H1 (cell line): ENCODE data around the gene KCP.

Experiments
- EP300 ChIP-seq, 2 experiments: IDR thresholded peaks; 1 replicate in 1 of 2; 2 replicates in 1 of 2; pipeline ENCODE4 v1.6.1; 2011 to 2012; ENCODE audit warnings: low read depth in 2 of 2, low read length in 2 of 2, mild to moderate bottlenecking in 2 of 2, borderline replicate concordance in 1 of 2, inconsistent platforms in 1 of 2, moderate library complexity in 1 of 2
- EZH2 ChIP-seq: fragments of 200-600 bp; sonication (generic); IDR thresholded peaks from 2 replicates; pipeline ENCODE4 v1.7.1; 2012; ENCODE audit warnings: low read depth, mild to moderate bottlenecking, moderate library complexity, low read length, inconsistent platforms; ENCODE audit not compliant: severe bottlenecking
- PHF8 ChIP-seq: fragments of 200-600 bp; sonication (generic); conservative IDR thresholded peaks from 2 replicates; pipeline ENCODE4 v1.7.1; 2012; ENCODE audit warnings: low read depth, mild to moderate bottlenecking, inconsistent platforms, low read length, moderate library complexity
- POLR2A ChIP-seq, 2 experiments: IDR thresholded peaks; 1 replicate in 1 of 2; 2 replicates in 1 of 2; pipeline ENCODE4 v1.6.1; 2011; ENCODE audit warnings: low read depth in 2 of 2, low read length in 2 of 2, mild to moderate bottlenecking in 2 of 2; ENCODE audit errors: control extremely low read depth in 1 of 2
- POLR2AphosphoS5 ChIP-seq: IDR thresholded peaks from 2 replicates; pipeline ENCODE4 v1.6.1; 2011; ENCODE audit warnings: low read depth, low read length
- SUZ12 ChIP-seq: fragments of 200-600 bp; sonication (generic); IDR thresholded peaks from 2 replicates; pipeline ENCODE4 v1.6.1; 2012; ENCODE audit warnings: mild to moderate bottlenecking, inconsistent platforms, low read length, moderate library complexity, mixed read lengths
- TAF1 ChIP-seq: IDR thresholded peaks from 2 replicates; pipeline ENCODE4 v1.6.1; 2011; ENCODE audit warnings: mild to moderate bottlenecking, low read depth, low read length
- TEAD4 ChIP-seq: IDR thresholded peaks from 2 replicates; pipeline ENCODE4 v1.6.1; 2012; ENCODE audit warnings: low read depth, low read length, inconsistent platforms, mixed read lengths
- YY1 ChIP-seq: IDR thresholded peaks from 2 replicates; pipeline ENCODE4 v1.6.1; 2011; ENCODE audit warnings: low read depth, mild to moderate bottlenecking, low read length
- TF ChIP-seq, protein P1 (sequence below), 3 experiments: IDR thresholded peaks; 1 replicate in 2 of 3; 2 replicates in 1 of 3; pipeline versions ENCODE4 v1.5.1 to v1.6.1; 2011; ENCODE audit warnings: low read length in 3 of 3, mild to moderate bottlenecking in 3 of 3, inconsistent platforms in 2 of 3, low read depth in 1 of 3, moderate library complexity in 1 of 3; ENCODE audit not compliant: insufficient read depth in 1 of 3; ENCODE audit errors: control extremely low read depth in 1 of 3
- TF ChIP-seq, protein P2 (sequence below): fragments of 300-600 bp; sonication (generic); IDR thresholded peaks from 2 replicates; pipeline ENCODE4 v1.7.1; 2012; ENCODE audit warnings: low read length, moderate library complexity, mild to moderate bottlenecking, inconsistent platforms; ENCODE audit not compliant: insufficient replicate concordance

DNA sequence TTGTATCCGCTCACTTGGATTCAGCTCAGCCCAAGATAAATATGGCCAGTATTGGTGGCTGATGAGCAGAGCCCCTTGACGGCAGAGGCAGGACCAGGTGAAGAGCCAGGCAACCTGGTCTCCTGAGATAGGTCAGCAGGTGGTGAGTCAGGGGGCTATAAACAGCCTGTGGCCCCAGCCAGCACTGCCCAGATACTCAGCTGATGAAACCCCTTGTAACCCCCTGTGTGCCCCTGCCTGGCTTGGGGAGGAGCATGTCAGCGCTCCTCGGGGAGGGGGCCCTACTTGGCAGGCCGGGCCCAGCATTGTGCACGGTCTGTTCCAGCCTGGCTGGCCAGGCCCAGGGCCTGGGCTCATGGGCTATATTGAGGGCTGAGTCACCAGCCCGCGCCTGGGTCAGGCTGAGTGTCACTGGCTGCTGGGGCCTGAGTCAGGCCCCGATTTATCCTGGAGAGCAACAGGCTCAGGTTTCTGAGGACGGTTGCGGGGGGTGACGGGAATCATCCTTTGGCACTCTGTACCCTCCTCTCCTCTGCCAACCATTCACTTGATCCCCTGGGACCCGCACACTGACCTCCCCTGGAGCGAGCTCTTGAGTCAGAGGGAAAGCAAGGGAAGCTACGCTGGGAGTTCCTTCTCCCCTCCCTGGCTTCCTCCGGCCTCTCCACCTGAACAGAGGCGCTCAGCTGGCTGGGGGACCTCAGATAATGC lies 83.1 kb downstream of the KCP start:
- TF ChIP-seq, protein P1, sequence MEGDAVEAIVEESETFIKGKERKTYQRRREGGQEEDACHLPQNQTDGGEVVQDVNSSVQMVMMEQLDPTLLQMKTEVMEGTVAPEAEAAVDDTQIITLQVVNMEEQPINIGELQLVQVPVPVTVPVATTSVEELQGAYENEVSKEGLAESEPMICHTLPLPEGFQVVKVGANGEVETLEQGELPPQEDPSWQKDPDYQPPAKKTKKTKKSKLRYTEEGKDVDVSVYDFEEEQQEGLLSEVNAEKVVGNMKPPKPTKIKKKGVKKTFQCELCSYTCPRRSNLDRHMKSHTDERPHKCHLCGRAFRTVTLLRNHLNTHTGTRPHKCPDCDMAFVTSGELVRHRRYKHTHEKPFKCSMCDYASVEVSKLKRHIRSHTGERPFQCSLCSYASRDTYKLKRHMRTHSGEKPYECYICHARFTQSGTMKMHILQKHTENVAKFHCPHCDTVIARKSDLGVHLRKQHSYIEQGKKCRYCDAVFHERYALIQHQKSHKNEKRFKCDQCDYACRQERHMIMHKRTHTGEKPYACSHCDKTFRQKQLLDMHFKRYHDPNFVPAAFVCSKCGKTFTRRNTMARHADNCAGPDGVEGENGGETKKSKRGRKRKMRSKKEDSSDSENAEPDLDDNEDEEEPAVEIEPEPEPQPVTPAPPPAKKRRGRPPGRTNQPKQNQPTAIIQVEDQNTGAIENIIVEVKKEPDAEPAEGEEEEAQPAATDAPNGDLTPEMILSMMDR (IDR thresholded peaks at IDR 0.05; ENCODE audit: control extremely low read depth in 1 of 3, insufficient read depth in 1 of 3, low read depth in 1 of 3, low read length in 3 of 3) = no peak
- TF ChIP-seq TEAD4 (no peak), EP300 (IDR thresholded peaks at IDR 0.05; ENCODE audit: borderline replicate concordance in 1 of 2, low read depth in 2 of 2, low read length in 2 of 2) (no peak), TAF1 (no peak), EZH2 (no peak), POLR2AphosphoS5 (no peak), POLR2A (IDR thresholded peaks at IDR 0.05; ENCODE audit: control extremely low read depth in 1 of 2, low read depth in 2 of 2, low read length in 2 of 2) (no peak), SUZ12 (peak; percentile 8; the same call in 1 of the 2 replicates), YY1 (no peak), PHF8 (no peak)
- TF ChIP-seq, protein P2, sequence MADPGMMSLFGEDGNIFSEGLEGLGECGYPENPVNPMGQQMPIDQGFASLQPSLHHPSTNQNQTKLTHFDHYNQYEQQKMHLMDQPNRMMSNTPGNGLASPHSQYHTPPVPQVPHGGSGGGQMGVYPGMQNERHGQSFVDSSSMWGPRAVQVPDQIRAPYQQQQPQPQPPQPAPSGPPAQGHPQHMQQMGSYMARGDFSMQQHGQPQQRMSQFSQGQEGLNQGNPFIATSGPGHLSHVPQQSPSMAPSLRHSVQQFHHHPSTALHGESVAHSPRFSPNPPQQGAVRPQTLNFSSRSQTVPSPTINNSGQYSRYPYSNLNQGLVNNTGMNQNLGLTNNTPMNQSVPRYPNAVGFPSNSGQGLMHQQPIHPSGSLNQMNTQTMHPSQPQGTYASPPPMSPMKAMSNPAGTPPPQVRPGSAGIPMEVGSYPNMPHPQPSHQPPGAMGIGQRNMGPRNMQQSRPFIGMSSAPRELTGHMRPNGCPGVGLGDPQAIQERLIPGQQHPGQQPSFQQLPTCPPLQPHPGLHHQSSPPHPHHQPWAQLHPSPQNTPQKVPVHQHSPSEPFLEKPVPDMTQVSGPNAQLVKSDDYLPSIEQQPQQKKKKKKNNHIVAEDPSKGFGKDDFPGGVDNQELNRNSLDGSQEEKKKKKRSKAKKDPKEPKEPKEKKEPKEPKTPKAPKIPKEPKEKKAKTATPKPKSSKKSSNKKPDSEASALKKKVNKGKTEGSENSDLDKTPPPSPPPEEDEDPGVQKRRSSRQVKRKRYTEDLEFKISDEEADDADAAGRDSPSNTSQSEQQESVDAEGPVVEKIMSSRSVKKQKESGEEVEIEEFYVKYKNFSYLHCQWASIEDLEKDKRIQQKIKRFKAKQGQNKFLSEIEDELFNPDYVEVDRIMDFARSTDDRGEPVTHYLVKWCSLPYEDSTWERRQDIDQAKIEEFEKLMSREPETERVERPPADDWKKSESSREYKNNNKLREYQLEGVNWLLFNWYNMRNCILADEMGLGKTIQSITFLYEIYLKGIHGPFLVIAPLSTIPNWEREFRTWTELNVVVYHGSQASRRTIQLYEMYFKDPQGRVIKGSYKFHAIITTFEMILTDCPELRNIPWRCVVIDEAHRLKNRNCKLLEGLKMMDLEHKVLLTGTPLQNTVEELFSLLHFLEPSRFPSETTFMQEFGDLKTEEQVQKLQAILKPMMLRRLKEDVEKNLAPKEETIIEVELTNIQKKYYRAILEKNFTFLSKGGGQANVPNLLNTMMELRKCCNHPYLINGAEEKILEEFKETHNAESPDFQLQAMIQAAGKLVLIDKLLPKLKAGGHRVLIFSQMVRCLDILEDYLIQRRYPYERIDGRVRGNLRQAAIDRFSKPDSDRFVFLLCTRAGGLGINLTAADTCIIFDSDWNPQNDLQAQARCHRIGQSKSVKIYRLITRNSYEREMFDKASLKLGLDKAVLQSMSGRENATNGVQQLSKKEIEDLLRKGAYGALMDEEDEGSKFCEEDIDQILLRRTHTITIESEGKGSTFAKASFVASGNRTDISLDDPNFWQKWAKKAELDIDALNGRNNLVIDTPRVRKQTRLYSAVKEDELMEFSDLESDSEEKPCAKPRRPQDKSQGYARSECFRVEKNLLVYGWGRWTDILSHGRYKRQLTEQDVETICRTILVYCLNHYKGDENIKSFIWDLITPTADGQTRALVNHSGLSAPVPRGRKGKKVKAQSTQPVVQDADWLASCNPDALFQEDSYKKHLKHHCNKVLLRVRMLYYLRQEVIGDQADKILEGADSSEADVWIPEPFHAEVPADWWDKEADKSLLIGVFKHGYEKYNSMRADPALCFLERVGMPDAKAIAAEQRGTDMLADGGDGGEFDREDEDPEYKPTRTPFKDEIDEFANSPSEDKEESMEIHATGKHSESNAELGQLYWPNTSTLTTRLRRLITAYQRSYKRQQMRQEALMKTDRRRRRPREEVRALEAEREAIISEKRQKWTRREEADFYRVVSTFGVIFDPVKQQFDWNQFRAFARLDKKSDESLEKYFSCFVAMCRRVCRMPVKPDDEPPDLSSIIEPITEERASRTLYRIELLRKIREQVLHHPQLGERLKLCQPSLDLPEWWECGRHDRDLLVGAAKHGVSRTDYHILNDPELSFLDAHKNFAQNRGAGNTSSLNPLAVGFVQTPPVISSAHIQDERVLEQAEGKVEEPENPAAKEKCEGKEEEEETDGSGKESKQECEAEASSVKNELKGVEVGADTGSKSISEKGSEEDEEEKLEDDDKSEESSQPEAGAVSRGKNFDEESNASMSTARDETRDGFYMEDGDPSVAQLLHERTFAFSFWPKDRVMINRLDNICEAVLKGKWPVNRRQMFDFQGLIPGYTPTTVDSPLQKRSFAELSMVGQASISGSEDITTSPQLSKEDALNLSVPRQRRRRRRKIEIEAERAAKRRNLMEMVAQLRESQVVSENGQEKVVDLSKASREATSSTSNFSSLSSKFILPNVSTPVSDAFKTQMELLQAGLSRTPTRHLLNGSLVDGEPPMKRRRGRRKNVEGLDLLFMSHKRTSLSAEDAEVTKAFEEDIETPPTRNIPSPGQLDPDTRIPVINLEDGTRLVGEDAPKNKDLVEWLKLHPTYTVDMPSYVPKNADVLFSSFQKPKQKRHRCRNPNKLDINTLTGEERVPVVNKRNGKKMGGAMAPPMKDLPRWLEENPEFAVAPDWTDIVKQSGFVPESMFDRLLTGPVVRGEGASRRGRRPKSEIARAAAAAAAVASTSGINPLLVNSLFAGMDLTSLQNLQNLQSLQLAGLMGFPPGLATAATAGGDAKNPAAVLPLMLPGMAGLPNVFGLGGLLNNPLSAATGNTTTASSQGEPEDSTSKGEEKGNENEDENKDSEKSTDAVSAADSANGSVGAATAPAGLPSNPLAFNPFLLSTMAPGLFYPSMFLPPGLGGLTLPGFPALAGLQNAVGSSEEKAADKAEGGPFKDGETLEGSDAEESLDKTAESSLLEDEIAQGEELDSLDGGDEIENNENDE = no peak
